Measurements from ENCODE around the gene MYH6.
"Not testable (repeated sequence)": the region's sequence is repeated elsewhere in the genome, so short reads cannot be mapped to it uniquely, and the experiment has no call there.

Gene MYH6

GRCh38 chr14:23389396-23389795 lies 18.7 kb downstream of the MYH6 start:
- WGBS, 2 experiments (ENCODE audit: insufficient coverage in 2 of 2): 86 to 92% methylated on average over 8 to 9 of the region's 12 CpGs
- no peak overlapping the region for H3K27ac ChIP-seq (ENCODE audit: low read depth, low read length, severe bottlenecking)
- H3K36me3 ChIP-seq (ENCODE audit: control insufficient read depth, insufficient read depth, low read length): no peaks in the 10 kb centered on the region
- H3K9me3 ChIP-seq (ENCODE audit: control insufficient read depth, low read length): no peaks in the 10 kb centered on the region
- H3K4me3 ChIP-seq (ENCODE audit: extremely low read depth, insufficient read depth, low read length, poor library complexity, severe bottlenecking): no peak overlapping the region
- no peaks in the 10 kb centered on the region for H3K4me1 ChIP-seq (ENCODE audit: control insufficient read depth, insufficient read depth, low read length, poor library complexity, severe bottlenecking)

GRCh38 chr14:23388996-23389395 lies 19.1 kb downstream of the MYH6 start:
- 60 to 78% methylated on average over 1 to 2 of the region's 8 CpGs for WGBS, 2 experiments (ENCODE audit: insufficient coverage in 2 of 2)
- Histone ChIP-seq H3K4me3 (ENCODE audit: extremely low read depth, insufficient read depth, low read length, poor library complexity, severe bottlenecking) (no peak overlapping the region), H3K36me3 (ENCODE audit: control insufficient read depth, insufficient read depth, low read length) (no peaks in the 10 kb centered on the region), H3K9me3 (ENCODE audit: control insufficient read depth, low read length) (no peaks in the 10 kb centered on the region), H3K27ac (ENCODE audit: low read depth, low read length, severe bottlenecking) (no peak overlapping the region), H3K4me1 (ENCODE audit: control insufficient read depth, insufficient read depth, low read length, poor library complexity, severe bottlenecking) (no peaks in the 10 kb centered on the region)

- Histone ChIP-seq H3K9me3 (ENCODE audit: control insufficient read depth, low read length) (no peaks in the 10 kb centered on the region), H3K27ac (ENCODE audit: low read depth, low read length, severe bottlenecking) (no peak overlapping the region), H3K36me3 (ENCODE audit: control insufficient read depth, insufficient read depth, low read length) (no peaks in the 10 kb centered on the region), H3K4me3 (ENCODE audit: extremely low read depth, insufficient read depth, low read length, poor library complexity, severe bottlenecking) (no peak overlapping the region), H3K4me1 (ENCODE audit: control insufficient read depth, insufficient read depth, low read length, poor library complexity, severe bottlenecking) (no peaks in the 10 kb centered on the region)
- WGBS, 2 experiments (ENCODE audit: insufficient coverage in 2 of 2): 94 to 96% methylated on average over 20 to 22 of the region's 26 CpGs
Measured at GRCh38 chr14:23387916-23388882, 19.9 kb downstream of the MYH6 start.

- no peak overlapping the region for H3K4me3 ChIP-seq (ENCODE audit: extremely low read depth, insufficient read depth, low read length, poor library complexity, severe bottlenecking)
- no peaks in the 10 kb centered on the region for H3K4me1 ChIP-seq (ENCODE audit: control insufficient read depth, insufficient read depth, low read length, poor library complexity, severe bottlenecking)
- no peak overlapping the region for H3K27ac ChIP-seq (ENCODE audit: low read depth, low read length, severe bottlenecking)
- no peaks in the 10 kb centered on the region for H3K36me3 ChIP-seq (ENCODE audit: control insufficient read depth, insufficient read depth, low read length)
- 100% methylated on average over 1 of the region's 1 CpG; no CpG with 5 or more reads in 1 of the 2 experiments for WGBS, 2 experiments (ENCODE audit: insufficient coverage in 2 of 2)
- H3K9me3 ChIP-seq (ENCODE audit: control insufficient read depth, low read length): no peaks in the 10 kb centered on the region
Measured at GRCh38 chr14:23386999-23387398, 21.1 kb downstream of the MYH6 start.

- 92 to 98% methylated on average over 5 to 9 of the region's 17 CpGs for WGBS, 2 experiments (ENCODE audit: insufficient coverage in 2 of 2)
- not testable (repeated sequence) for H3K4me3 ChIP-seq (ENCODE audit: extremely low read depth, insufficient read depth, low read length, poor library complexity, severe bottlenecking); H3K9me3 ChIP-seq (ENCODE audit: control insufficient read depth, low read length); H3K27ac ChIP-seq (ENCODE audit: low read depth, low read length, severe bottlenecking); H3K4me1 ChIP-seq (ENCODE audit: control insufficient read depth, insufficient read depth, low read length, poor library complexity, severe bottlenecking); H3K36me3 ChIP-seq (ENCODE audit: control insufficient read depth, insufficient read depth, low read length)
Measured at GRCh38 chr14:23386266-23386657, 21.8 kb downstream of the MYH6 start.

- Histone ChIP-seq H3K27ac (ENCODE audit: low read depth, low read length, severe bottlenecking) (no peak overlapping the region), H3K9me3 (ENCODE audit: control insufficient read depth, low read length) (no peaks in the 10 kb centered on the region), H3K4me1 (ENCODE audit: control insufficient read depth, insufficient read depth, low read length, poor library complexity, severe bottlenecking) (no peaks in the 10 kb centered on the region), H3K4me3 (ENCODE audit: extremely low read depth, insufficient read depth, low read length, poor library complexity, severe bottlenecking) (no peak overlapping the region), H3K36me3 (ENCODE audit: control insufficient read depth, insufficient read depth, low read length) (no peaks in the 10 kb centered on the region)
- 92 to 94% methylated on average over 12 to 18 of the region's 18 CpGs for WGBS, 2 experiments (ENCODE audit: insufficient coverage in 2 of 2)
Measured at GRCh38 chr14:23385642-23386265, 22.3 kb downstream of the MYH6 start.

- Histone ChIP-seq H3K9me3 (ENCODE audit: control insufficient read depth, low read length) (no peaks in the 10 kb centered on the region), H3K27ac (ENCODE audit: low read depth, low read length, severe bottlenecking) (no peak overlapping the region), H3K4me1 (ENCODE audit: control insufficient read depth, insufficient read depth, low read length, poor library complexity, severe bottlenecking) (no peaks in the 10 kb centered on the region), H3K36me3 (ENCODE audit: control insufficient read depth, insufficient read depth, low read length) (no peaks in the 10 kb centered on the region), H3K4me3 (ENCODE audit: extremely low read depth, insufficient read depth, low read length, poor library complexity, severe bottlenecking) (no peak overlapping the region)
- 100% methylated on average over 1 of the region's 2 CpGs for WGBS, 2 experiments (ENCODE audit: insufficient coverage in 2 of 2)
Measured at GRCh38 chr14:23385244-23385641, 22.8 kb downstream of the MYH6 start.

GRCh38 chr14:23384364-23385080 lies 23.6 kb downstream of the MYH6 start:
- Histone ChIP-seq H3K9me3 (ENCODE audit: control insufficient read depth, low read length) (no peaks in the 10 kb centered on the region), H3K4me3 (ENCODE audit: extremely low read depth, insufficient read depth, low read length, poor library complexity, severe bottlenecking) (no peak overlapping the region), H3K36me3 (ENCODE audit: control insufficient read depth, insufficient read depth, low read length) (no peaks in the 10 kb centered on the region), H3K4me1 (ENCODE audit: control insufficient read depth, insufficient read depth, low read length, poor library complexity, severe bottlenecking) (no peaks in the 10 kb centered on the region), H3K27ac (ENCODE audit: low read depth, low read length, severe bottlenecking) (no peak overlapping the region)
- WGBS, 2 experiments (ENCODE audit: insufficient coverage in 2 of 2): 89 to 93% methylated on average over 24 to 27 of the region's 29 CpGs

- 93% methylated on average over 3 of the region's 10 CpGs for WGBS, 2 experiments (ENCODE audit: insufficient coverage in 2 of 2)
- Histone ChIP-seq H3K9me3 (ENCODE audit: control insufficient read depth, low read length) (no peaks in the 10 kb centered on the region), H3K36me3 (ENCODE audit: control insufficient read depth, insufficient read depth, low read length) (no peaks in the 10 kb centered on the region), H3K4me1 (ENCODE audit: control insufficient read depth, insufficient read depth, low read length, poor library complexity, severe bottlenecking) (no peaks in the 10 kb centered on the region), H3K27ac (ENCODE audit: low read depth, low read length, severe bottlenecking) (no peak overlapping the region), H3K4me3 (ENCODE audit: extremely low read depth, insufficient read depth, low read length, poor library complexity, severe bottlenecking) (no peak overlapping the region)
Measured at GRCh38 chr14:23382731-23383440, 25.2 kb downstream of the MYH6 start.

GRCh38 chr14:23382276-23382675 lies 25.8 kb downstream of the MYH6 start:
- Histone ChIP-seq H3K36me3 (ENCODE audit: control insufficient read depth, insufficient read depth, low read length) (no peaks in the 10 kb centered on the region), H3K9me3 (ENCODE audit: control insufficient read depth, low read length) (no peaks in the 10 kb centered on the region), H3K4me1 (ENCODE audit: control insufficient read depth, insufficient read depth, low read length, poor library complexity, severe bottlenecking) (no peaks in the 10 kb centered on the region), H3K27ac (ENCODE audit: low read depth, low read length, severe bottlenecking) (no peak overlapping the region), H3K4me3 (ENCODE audit: extremely low read depth, insufficient read depth, low read length, poor library complexity, severe bottlenecking) (no peak overlapping the region)
- WGBS, 2 experiments (ENCODE audit: insufficient coverage in 2 of 2): 91 to 97% methylated on average over 3 to 5 of the region's 6 CpGs
